Activated CD4-positive, CD25-positive, alpha-beta regulatory T cell (primary cell): ENCODE measurements around the gene TFDP2.
"Not testable (repeated sequence)": the region's sequence is repeated elsewhere in the genome, so short reads cannot be mapped to it uniquely, and the experiment has no call there.

Experiments
- DNase-seq, 4 experiments: peaks; one replicate each; lab custom pipeline; 2025; lab: John Stamatoyannopoulos, UW

The TFDP2 gene, protein sequence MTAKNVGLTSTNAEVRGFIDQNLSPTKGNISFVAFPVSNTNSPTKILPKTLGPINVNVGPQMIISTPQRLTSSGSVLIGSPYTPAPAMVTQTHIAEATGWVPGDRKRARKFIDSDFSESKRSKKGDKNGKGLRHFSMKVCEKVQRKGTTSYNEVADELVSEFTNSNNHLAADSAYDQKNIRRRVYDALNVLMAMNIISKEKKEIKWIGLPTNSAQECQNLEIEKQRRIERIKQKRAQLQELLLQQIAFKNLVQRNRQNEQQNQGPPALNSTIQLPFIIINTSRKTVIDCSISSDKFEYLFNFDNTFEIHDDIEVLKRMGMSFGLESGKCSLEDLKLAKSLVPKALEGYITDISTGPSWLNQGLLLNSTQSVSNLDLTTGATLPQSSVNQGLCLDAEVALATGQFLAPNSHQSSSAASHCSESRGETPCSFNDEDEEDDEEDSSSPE

DNA sequence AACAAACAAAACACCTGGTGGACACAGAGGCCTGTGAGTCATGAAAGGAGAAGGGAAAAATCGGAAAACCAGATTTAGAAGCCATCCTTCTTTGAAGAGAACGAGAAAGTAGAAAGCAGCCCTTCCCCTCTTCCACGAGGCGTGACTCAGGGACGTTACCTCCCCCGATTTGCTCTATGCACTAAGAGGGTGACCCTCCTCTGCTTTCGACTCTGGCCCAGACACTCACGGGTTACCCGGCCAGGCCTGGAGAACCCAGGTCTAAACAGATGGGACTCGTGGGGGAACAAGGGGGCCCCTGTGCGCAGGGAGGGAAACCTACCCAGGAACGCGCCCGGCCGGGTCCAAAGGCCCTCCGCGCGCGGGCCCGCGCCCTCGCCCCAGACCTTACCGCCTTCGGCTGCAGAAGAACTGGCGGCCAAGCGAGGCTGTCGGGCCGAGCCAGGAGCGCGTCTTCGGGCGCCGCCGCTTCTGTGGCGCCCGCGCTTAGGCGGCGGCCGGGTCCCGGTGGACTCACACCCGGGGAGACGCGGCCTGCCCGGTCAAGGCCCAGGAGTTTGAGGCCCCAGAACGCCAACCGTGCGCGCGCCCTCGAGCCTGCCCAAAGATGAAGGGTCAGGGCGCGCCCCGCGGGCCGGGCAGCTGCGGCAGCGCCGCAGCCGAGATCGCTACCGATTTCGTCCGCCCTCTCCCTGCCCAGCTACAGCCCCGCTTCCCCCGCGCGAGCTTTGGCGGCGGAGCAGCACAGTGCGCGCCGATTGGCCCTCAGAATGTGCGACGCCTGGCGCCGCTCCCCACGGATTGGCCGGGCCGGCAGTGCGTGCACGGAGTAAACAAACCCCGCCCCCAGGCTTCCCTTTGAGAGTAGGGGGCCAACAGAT lies at the start of gene TFDP2:
TSS of gene TFDP2 (minus strand) at position 753 of the 881 bp plus-strand sequence. CDS start 47,795 bp downstream, outside the sequence.
- DNase-seq: peak; percentile 54 to 66 (median 60)

GRCh38 chr3:142188846-142189245 lies 39.5 kb upstream of the TFDP2 start:
- DNase-seq: no peak

- no peak for DNase-seq
Observed at GRCh38 chr3:142180761-142181362, 31.5 kb upstream of the TFDP2 start.

- no peak for DNase-seq
Observed at GRCh38 chr3:142175478-142175877, 26.1 kb upstream of the TFDP2 start.

- DNase-seq: no peak
Observed at GRCh38 chr3:142174559-142174958, 25.2 kb upstream of the TFDP2 start.

DNA sequence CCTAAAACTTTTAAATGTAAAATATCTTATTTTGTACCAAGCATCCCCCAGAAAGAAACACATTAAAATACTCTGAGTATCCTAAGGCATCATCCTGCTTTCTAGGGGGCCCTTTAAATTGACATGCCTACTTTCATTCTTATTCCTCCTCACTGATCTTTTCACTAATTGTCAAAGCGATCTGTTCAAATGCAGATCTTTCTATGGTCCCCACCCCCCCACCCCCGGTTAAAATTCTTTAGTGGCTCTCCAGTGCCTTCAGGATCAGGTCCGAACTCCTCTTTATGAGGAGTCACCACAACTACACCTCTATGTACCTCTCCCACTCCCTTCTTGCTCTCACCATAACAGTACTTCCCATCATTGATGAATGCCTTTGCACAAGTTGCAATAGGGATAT lies 19.2 kb upstream of the TFDP2 start:
- no peak for DNase-seq

DNA sequence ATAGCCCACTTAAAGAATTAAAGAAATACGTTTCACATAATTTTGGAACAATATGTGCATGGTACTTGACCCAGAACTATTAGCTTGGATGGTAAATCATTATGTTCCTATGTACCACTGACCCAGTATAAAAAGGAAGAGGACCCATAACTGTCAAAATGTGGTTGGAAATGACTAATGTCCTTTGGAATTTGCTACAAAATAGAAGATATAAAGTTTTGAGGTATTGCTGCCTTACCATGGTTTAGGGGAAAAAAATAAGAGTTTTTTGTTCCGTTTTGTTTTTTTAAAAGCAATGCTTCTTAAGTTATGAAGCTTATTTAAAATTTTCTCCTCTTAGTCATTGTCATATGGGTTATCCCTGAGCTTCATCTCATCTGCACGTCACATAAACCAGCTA lies 15.8 kb upstream of the TFDP2 start:
- no peak for DNase-seq

DNA sequence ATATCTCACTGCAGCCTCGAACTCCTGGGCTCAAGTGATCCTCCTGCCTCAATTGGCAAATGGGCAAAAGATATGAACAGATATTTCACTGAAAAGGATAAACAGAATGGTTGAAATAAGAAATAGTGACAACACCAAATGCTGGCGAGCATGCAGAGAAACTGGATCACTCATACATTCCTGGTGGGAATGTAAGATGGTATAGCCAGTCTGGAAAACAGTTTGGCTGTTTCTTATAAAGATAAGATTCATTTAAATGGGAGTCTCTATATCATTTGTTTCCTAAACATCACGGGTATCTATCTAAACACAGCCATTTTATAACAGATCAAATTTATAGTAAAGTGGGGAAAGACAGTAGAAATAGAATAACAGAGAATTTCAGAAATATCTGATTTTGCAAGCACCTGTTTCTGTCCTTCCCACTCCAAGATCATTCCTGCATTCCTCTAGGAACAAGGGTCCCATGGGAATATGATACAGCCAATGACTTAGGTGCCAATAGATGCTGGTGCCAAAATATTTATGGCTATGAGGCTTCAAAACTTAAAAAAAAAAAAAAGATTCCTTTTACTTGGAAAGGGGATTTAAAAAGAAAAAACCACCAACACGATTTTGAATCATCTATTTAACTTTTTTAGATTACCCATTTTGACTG lies 9.9 kb upstream of the TFDP2 start:
- DNase-seq: no peak

- DNase-seq: no peak
Observed at GRCh38 chr3:142154186-142154585, 4.8 kb upstream of the TFDP2 start.

- no peak for DNase-seq
Observed at GRCh38 chr3:142152384-142152783, 3.0 kb upstream of the TFDP2 start.

GRCh38 chr3:142151828-142152227 lies 2.5 kb upstream of the TFDP2 start:
- DNase-seq: no peak

DNA sequence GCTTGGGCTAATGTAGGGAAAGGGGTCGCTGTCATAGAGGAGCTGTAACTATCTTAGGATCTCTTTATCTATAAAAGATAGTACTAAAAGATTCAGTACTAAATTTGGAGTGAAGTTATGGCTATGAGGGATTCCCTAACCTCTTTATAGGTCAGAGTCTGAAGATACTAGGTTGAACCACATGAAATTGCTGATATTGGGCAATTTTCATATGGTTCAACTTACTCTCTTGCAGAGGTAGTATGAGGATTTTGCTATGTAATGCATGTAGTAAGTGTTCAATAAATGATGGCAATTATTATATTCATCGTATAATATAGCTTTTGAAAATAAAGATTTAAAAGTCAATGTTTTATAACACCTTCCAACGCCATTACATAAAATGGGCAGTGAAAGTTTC lies 1.9 kb upstream of the TFDP2 start:
- no peak for DNase-seq

DNA sequence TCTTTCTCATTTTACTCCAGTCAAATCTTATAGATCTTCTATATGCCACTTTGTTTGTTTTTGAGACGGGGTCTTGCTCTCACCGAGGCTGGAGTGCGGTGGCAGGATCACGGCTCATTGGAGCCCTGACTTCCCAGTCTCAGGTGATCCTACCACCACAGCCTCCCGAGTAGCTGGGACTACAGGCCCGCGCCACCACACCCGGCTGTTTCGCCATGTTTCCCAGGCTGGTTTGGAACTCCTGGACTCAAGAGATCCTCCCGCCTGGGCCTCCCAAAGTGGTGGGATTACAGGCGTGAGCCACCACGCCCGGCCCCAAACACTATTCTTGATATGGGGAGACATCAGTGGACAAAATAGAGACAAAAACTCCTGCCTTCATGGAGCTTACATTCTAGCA lies 927 bp upstream of the TFDP2 start:
- no peak for DNase-seq

GRCh38 chr3:142149673-142149992 lies 289 bp upstream of the TFDP2 start:
- no peak for DNase-seq

- no peak for DNase-seq
Observed at GRCh38 chr3:142148044-142148791, 1.1 kb downstream of the TFDP2 start.

- DNase-seq: not testable (repeated sequence)
Observed at GRCh38 chr3:142144587-142144986, 4.8 kb downstream of the TFDP2 start.

DNA sequence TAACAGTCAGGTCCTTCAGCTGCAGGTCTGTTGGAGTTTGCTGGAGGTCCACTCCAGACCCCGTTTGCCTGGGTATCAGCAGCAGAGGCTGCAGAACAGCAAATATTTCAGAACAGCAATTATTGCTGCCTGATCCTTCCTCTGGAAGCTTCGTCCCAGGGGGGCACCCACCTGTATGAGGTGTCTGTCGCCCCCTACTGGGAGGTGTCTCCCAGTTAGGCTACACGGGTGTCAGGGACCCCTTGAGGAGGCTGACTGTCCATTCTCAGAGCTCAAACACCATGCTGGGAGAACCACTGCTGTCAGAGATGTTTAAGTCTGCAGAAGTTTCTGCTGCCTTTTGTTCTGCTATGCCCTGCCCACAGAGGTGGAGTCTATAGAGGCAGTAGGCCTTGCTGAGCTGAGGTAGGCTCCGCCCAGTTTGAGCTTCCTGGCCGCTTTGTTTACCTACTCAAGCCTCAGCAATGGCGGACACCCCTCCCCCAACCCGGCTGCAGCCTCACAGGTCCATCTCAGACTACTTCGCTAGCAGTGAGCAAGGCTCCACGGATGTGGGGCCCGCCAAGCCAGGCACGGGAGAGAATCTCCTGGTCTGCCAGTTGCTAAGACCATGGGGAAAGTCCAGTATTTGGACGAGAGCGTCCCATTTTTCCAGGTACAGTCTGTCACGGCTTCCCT lies 8.6 kb downstream of the TFDP2 start:
- not testable (repeated sequence) for DNase-seq

DNA sequence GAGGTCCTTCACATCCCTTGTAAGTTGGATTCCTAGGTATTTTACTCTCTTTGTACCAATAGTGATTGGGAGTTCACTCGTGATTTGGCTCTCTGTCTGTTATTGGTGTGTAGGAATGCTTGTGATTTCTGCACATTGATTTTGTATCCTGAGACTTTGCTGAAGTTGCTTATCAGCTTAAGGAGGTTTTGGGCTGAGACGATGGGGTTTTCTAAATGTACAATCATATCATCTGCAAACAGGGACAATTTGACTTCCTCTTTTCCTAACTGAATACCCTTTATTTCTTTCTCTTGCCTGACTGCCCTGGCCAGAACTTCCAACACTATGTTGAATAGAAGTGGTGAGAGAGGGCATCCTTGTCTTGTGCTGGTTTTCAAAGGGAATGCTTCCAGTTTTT lies 12.3 kb downstream of the TFDP2 start:
- not testable (repeated sequence) for DNase-seq

- no peak for DNase-seq
Observed at GRCh38 chr3:142134799-142135325, 14.5 kb downstream of the TFDP2 start.

GRCh38 chr3:142129516-142130171 lies 19.7 kb downstream of the TFDP2 start:
- no peak for DNase-seq
